Measurements from ENCODE around the gene ZNF462. TPM values are rescaled to one million over a fixed set of nuclear protein-coding genes. Genes with fewer than 3 reads are reported as not detected.

ZNF462 gene
- total and polyA plus RNA-seq, 2 of the 4 experiments (the other 2 are of a cell fraction), result 6.1 to 18.8 TPM

- H3K14ac ChIP-seq (replicated peaks; ENCODE audit: low read depth, low read length), result peak overlapping the region; percentile 75
- H2AK9ac ChIP-seq (replicated peaks; ENCODE audit: low read depth, low read length, poor library complexity), result peak overlapping the region; percentile 80
- peak overlapping the region; percentile 89 for H3K27ac ChIP-seq (ENCODE audit: insufficient read depth, low read length)
- H3K79me1 ChIP-seq (ENCODE audit: low read depth in 1 of 2, low read length in 2 of 2), result peaks cover 11 to 37% of the 10 kb centered on the region in 2 experiments
- peaks cover 2% of the 10 kb centered on the region; the same call in 1 of the 2 replicates for H3K9me3 ChIP-seq (ENCODE audit: control insufficient read depth, insufficient read depth, low read length)
- peak overlapping the region; percentile 79 for H4K5ac ChIP-seq (ENCODE audit: low read depth, low read length)
- dilution Hi-C loops (cut with HindIII; ENCODE audit: low sequenced_read_pairs, unreplicated experiment), result no loop called here
- peak overlapping the region; percentile 26; the same call in 2 of the 3 replicates for H2BK15ac ChIP-seq (ENCODE audit: low read depth, low read length)
- H3K27me3 ChIP-seq (ENCODE audit: control insufficient read depth, insufficient read depth, low read length), result peaks cover 9% of the 10 kb centered on the region
- H4K91ac ChIP-seq (ENCODE audit: insufficient read depth, low read depth, low read length), result peak overlapping the region; percentile 83
- peak overlapping the region; percentile 63 for H2BK5ac ChIP-seq (ENCODE audit: low read depth, low read length, poor library complexity, severe bottlenecking)
- H4K8ac ChIP-seq (ENCODE audit: low read depth in 2 of 2, low read length in 2 of 2), result peak overlapping the region; percentile 26 to 70
- H3K36me3 ChIP-seq (ENCODE audit: control insufficient read depth, insufficient read depth, low read length), result no peaks in the 10 kb centered on the region
- BruUV-seq (replicated peaks), result no TSS peak
- WGBS, 2 experiments (ENCODE audit: extremely low coverage in 2 of 2, insufficient read length in 1 of 2), result 0% methylated on average over 1 of the region's 11 CpGs; no CpG with 5 or more reads in 1 of the 2 experiments
- peak overlapping the region; percentile 5; the same call in 1 of the 2 replicates for H2AK5ac ChIP-seq (ENCODE audit: low read depth, low read length)
- H4K20me1 ChIP-seq (ENCODE audit: insufficient read depth, low read length), result no peaks in the 10 kb centered on the region
- 0 out of 2 replicates have a peak, but pooled peaks have one; percentile 1 for ATAC-seq (ENCODE audit: low read depth)
- DNase-seq, result peak; percentile 43
- no peaks in the 10 kb centered on the region for H3K9me1 ChIP-seq (ENCODE audit: insufficient read depth, low read length)
- peak overlapping the region; percentile 68 for H3K4me3 ChIP-seq (ENCODE audit: insufficient read depth, low read depth, low read length)
- no peak overlapping the region for H2BK20ac ChIP-seq (ENCODE audit: low read depth, low read length)
- ChIA-PET POLR2A (ENCODE audit: unreplicated experiment) (interaction anchor here (0.7 to 1.1 kb wide), 3 partner anchors 19 to 863 kb away, joined by 3 to 7 read pairs (median 3); no protein-coding TSS in a partner anchor), CTCF (interaction anchor here (0.6 to 0.7 kb wide), 2 partner anchors 57 to 486 kb away, joined by 3 to 6 read pairs; no protein-coding TSS in a partner anchor)
- peak overlapping the region; percentile 81 for H3K4ac ChIP-seq (ENCODE audit: low read depth, low read length)
- intact Hi-C loops (cut with micrococcal nuclease), result loop anchor here (2.0 to 10.0 kb wide), 6 partner anchors 14 to 420 kb away; partner anchors contain the start of gene RAD23B
- peak overlapping the region; percentile 87 for H3K23ac ChIP-seq (ENCODE audit: low read depth, low read length)
- in situ Hi-C loops (cut with MboI; ENCODE audit: low sequenced_read_pairs), result loop anchor here (5.0 kb wide), 1 partner anchor 58 kb away; no protein-coding TSS in a partner anchor
- H3K56ac ChIP-seq (ENCODE audit: extremely low read depth, insufficient read depth, low read length), result peak overlapping the region; percentile 69; the same call in 1 of the 2 replicates
- peak overlapping the region; percentile 87 for H3K18ac ChIP-seq (ENCODE audit: low read depth, low read length)
- peak overlapping the region; percentile 82 for H3K4me2 ChIP-seq (ENCODE audit: low read depth, low read length)
- H3K9ac ChIP-seq (ENCODE audit: low read depth, low read length), result peak overlapping the region; percentile 80
- H2AFZ ChIP-seq (replicated peaks; ENCODE audit: low read length, poor library complexity), result peak overlapping the region; percentile 93
- peak overlapping the region; percentile 77 for H2BK120ac ChIP-seq (ENCODE audit: low read depth, low read length)
- H3K4me1 ChIP-seq (ENCODE audit: control insufficient read depth, insufficient read depth, low read length), result peaks cover 7% of the 10 kb centered on the region
- TF ChIP-seq MXI1 (IDR thresholded peaks at IDR 0.05; ENCODE audit: borderline replicate concordance, low read depth, low read length), result no peak
- TF ChIP-seq SMC3 (IDR thresholded peaks at IDR 0.05; ENCODE audit: low read depth, low read length), result no peak
- no peak for TF ChIP-seq NFE2L2 (IDR thresholded peaks at IDR 0.05; ENCODE audit: low read depth, low read length)
- TF ChIP-seq, protein P1, sequence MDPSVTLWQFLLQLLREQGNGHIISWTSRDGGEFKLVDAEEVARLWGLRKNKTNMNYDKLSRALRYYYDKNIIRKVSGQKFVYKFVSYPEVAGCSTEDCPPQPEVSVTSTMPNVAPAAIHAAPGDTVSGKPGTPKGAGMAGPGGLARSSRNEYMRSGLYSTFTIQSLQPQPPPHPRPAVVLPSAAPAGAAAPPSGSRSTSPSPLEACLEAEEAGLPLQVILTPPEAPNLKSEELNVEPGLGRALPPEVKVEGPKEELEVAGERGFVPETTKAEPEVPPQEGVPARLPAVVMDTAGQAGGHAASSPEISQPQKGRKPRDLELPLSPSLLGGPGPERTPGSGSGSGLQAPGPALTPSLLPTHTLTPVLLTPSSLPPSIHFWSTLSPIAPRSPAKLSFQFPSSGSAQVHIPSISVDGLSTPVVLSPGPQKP (IDR thresholded peaks at IDR 0.05; ENCODE audit: borderline replicate concordance, low read depth, low read length), result no peak
- no peak; the same call in 1 of the 2 replicates for TF ChIP-seq MAZ (IDR thresholded peaks at IDR 0.05; ENCODE audit: borderline replicate concordance, low read depth, low read length)
- no peak for TF ChIP-seq FOS (IDR thresholded peaks at IDR 0.05; ENCODE audit: low read depth, low read length)
- no peak for TF ChIP-seq RAD21 (IDR thresholded peaks at IDR 0.05; ENCODE audit: low read length)
- TF ChIP-seq MAFK (IDR thresholded peaks at IDR 0.05; ENCODE audit: low read depth, low read length), result no peak
- no peak for TF ChIP-seq BHLHE40 (IDR thresholded peaks at IDR 0.05; ENCODE audit: low read depth, low read length)
- no peak for TF ChIP-seq RFX5 (IDR thresholded peaks at IDR 0.05; ENCODE audit: low read depth, low read length)
- no peak for TF ChIP-seq CEBPB (IDR thresholded peaks at IDR 0.05; ENCODE audit: low read depth, low read length)
- TF ChIP-seq RCOR1 (IDR thresholded peaks at IDR 0.05; ENCODE audit: insufficient replicate concordance, low read length), result no peak
- TF ChIP-seq, protein P2, sequence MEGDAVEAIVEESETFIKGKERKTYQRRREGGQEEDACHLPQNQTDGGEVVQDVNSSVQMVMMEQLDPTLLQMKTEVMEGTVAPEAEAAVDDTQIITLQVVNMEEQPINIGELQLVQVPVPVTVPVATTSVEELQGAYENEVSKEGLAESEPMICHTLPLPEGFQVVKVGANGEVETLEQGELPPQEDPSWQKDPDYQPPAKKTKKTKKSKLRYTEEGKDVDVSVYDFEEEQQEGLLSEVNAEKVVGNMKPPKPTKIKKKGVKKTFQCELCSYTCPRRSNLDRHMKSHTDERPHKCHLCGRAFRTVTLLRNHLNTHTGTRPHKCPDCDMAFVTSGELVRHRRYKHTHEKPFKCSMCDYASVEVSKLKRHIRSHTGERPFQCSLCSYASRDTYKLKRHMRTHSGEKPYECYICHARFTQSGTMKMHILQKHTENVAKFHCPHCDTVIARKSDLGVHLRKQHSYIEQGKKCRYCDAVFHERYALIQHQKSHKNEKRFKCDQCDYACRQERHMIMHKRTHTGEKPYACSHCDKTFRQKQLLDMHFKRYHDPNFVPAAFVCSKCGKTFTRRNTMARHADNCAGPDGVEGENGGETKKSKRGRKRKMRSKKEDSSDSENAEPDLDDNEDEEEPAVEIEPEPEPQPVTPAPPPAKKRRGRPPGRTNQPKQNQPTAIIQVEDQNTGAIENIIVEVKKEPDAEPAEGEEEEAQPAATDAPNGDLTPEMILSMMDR (conservative IDR thresholded peaks at IDR 0.05; ENCODE audit: low read depth, low read length), result no peak
Observed at GRCh38 chr9:106864373-106865143, 1.6 kb downstream of the ZNF462 start.
